Astrocyte (in vitro differentiated cells and primary cell): Measurements from ENCODE around the gene ST6GALNAC3. TPM values are rescaled to one million over a fixed set of nuclear protein-coding genes. Genes with fewer than 3 reads are reported as not detected.

Experiments used
- DNase-seq: peaks from one replicate; pipeline ENCODE4 v3.0.0-alpha.2; 2010; ENCODE audit warnings: low read depth
- FAIRE-seq: peaks from 2 replicates; lab custom pipeline; 2011; peaks lifted over from hg19 to GRCh38; lab: Jason Lieb, UNC
- H2AFZ ChIP-seq: 2 replicates; pipeline ENCODE4 v1.6.0; 2012; ENCODE audit warnings: low read depth, low read length, inconsistent platforms
- H3K27ac ChIP-seq: 2 replicates; pipeline ENCODE4 v1.5.1; 2011; ENCODE audit warnings: low read depth, low read length, inconsistent platforms
- H3K27me3 ChIP-seq: 2 replicates; pipeline ENCODE4 v1.6.0; 2011; ENCODE audit warnings: low read length, inconsistent platforms; ENCODE audit not compliant: insufficient read depth
- H3K36me3 ChIP-seq: 2 replicates; pipeline ENCODE4 v1.5.1; 2011; ENCODE audit warnings: low read length, inconsistent platforms; ENCODE audit not compliant: insufficient read depth
- H3K4me1 ChIP-seq: 2 replicates; pipeline ENCODE4 v1.5.1; 2011; ENCODE audit warnings: low read length, inconsistent platforms; ENCODE audit not compliant: insufficient read depth
- H3K4me2 ChIP-seq: 2 replicates; pipeline ENCODE4 v1.6.0; 2012; ENCODE audit warnings: low read length, inconsistent platforms
- H3K4me3 ChIP-seq: 2 replicates; pipeline ENCODE4 v1.5.1; 2011; ENCODE audit warnings: low read depth, mild to moderate bottlenecking, low read length, inconsistent platforms; ENCODE audit not compliant: insufficient read depth
- H3K79me2 ChIP-seq: 2 replicates; pipeline ENCODE4 v1.6.0; 2012; ENCODE audit warnings: mild to moderate bottlenecking, low read length, inconsistent platforms; ENCODE audit not compliant: insufficient read depth
- H3K9ac ChIP-seq: 2 replicates; pipeline ENCODE4 v1.6.0; 2012; ENCODE audit warnings: mild to moderate bottlenecking, low read length, inconsistent platforms
- H3K9me3 ChIP-seq: 2 replicates; pipeline ENCODE4 v1.5.1; 2012; ENCODE audit warnings: low read depth, mild to moderate bottlenecking, low read length, inconsistent platforms; ENCODE audit not compliant: insufficient read depth
- H4K20me1 ChIP-seq: 2 replicates; pipeline ENCODE4 v1.6.0; 2012; ENCODE audit warnings: low read length, inconsistent platforms; ENCODE audit not compliant: insufficient read depth
- H3K27ac Mint-ChIP-seq: one replicate; pipeline ENCODE4 v1.8.0; 2021; ENCODE audit warnings: mild to moderate bottlenecking, mixed read lengths; ENCODE audit not compliant: unreplicated experiment
- H3K27me3 Mint-ChIP-seq: one replicate; pipeline ENCODE4 v1.8.0; 2021; ENCODE audit warnings: low read depth, mixed read lengths; ENCODE audit not compliant: unreplicated experiment
- H3K36me3 Mint-ChIP-seq: one replicate; pipeline ENCODE4 v1.8.0; 2021; ENCODE audit warnings: low read depth, mixed read lengths; ENCODE audit not compliant: unreplicated experiment
- H3K4me1 Mint-ChIP-seq: one replicate; pipeline ENCODE4 v1.8.0; 2021; ENCODE audit warnings: low read depth, mixed read lengths; ENCODE audit not compliant: unreplicated experiment
- H3K4me3 Mint-ChIP-seq: one replicate; pipeline ENCODE4 v1.8.0; 2021; ENCODE audit warnings: mild to moderate bottlenecking, moderate library complexity, mixed read lengths; ENCODE audit not compliant: unreplicated experiment
- H3K9me3 Mint-ChIP-seq: one replicate; pipeline ENCODE4 v1.8.0; 2021; ENCODE audit warnings: mild to moderate bottlenecking, mixed read lengths; ENCODE audit not compliant: unreplicated experiment
- CTCF ChIP-seq: IDR thresholded peaks from 2 replicates; pipeline ENCODE4 v1.5.1; 2011; ENCODE audit warnings: low read depth, mild to moderate bottlenecking, inconsistent platforms, low read length, moderate library complexity; ENCODE audit not compliant: insufficient read depth
- EZH2 ChIP-seq: IDR thresholded peaks from 2 replicates; pipeline ENCODE4 v1.6.1; 2012; ENCODE audit warnings: mild to moderate bottlenecking, low read length, inconsistent platforms; ENCODE audit not compliant: insufficient read depth
- total RNA-seq: library from RNA; stranded (reverse); gene quantifications from 2 replicates; pipeline ENCODE4 v1.2.1, GENCODE V29; 2021

ST6GALNAC3 gene
- total RNA-seq, 1 donor from 2014 or later: 3.2 TPM

GRCh38 chr1:76262601-76263000 is 188.1 kb downstream of the ST6GALNAC3 start:
- TF ChIP-seq EZH2 (no peak), CTCF (no peak)
- Histone ChIP-seq H3K9me3 (no peaks in the 10 kb centered on the region), H2AFZ (no peak overlapping the region), H3K4me1 (no peaks in the 10 kb centered on the region), H3K36me3 (no peaks in the 10 kb centered on the region), H3K9ac (no peak overlapping the region), H3K27me3 (no peaks in the 10 kb centered on the region), H3K4me2 (no peak overlapping the region), H3K27ac (no peak overlapping the region), H4K20me1 (no peaks in the 10 kb centered on the region), H3K4me3 (no peak overlapping the region), H3K79me2 (no peaks in the 10 kb centered on the region)
- peaks cover 2% of the 10 kb centered on the region for H3K4me1 Mint-ChIP-seq
- no peak overlapping the region for H3K27ac Mint-ChIP-seq
- FAIRE-seq (no peak), DNase-seq (no peak)
- peaks cover 3% of the 10 kb centered on the region for H3K27me3 Mint-ChIP-seq
- no peak overlapping the region for H3K4me3 Mint-ChIP-seq
- no peaks in the 10 kb centered on the region for H3K9me3 Mint-ChIP-seq
- no peaks in the 10 kb centered on the region for H3K36me3 Mint-ChIP-seq

GRCh38 chr1:76264642-76265041 is 190.1 kb downstream of the ST6GALNAC3 start:
- Mint-ChIP-seq H3K27ac (no peak overlapping the region), H3K4me3 (no peak overlapping the region), H3K36me3 (no peaks in the 10 kb centered on the region), H3K27me3 (peaks cover 3% of the 10 kb centered on the region), H3K4me1 (peaks cover 14% of the 10 kb centered on the region), H3K9me3 (no peaks in the 10 kb centered on the region)
- no peak overlapping the region for H3K9ac ChIP-seq
- DNase-seq: no peak
- H3K4me2 ChIP-seq: no peak overlapping the region
- H3K27ac ChIP-seq: no peak overlapping the region
- H3K27me3 ChIP-seq: no peaks in the 10 kb centered on the region
- no peak overlapping the region for H2AFZ ChIP-seq
- TF ChIP-seq CTCF (no peak), EZH2 (no peak)
- H4K20me1 ChIP-seq: no peaks in the 10 kb centered on the region
- no peak for FAIRE-seq
- no peak overlapping the region for H3K4me3 ChIP-seq
- H3K79me2 ChIP-seq: no peaks in the 10 kb centered on the region
- no peaks in the 10 kb centered on the region for H3K9me3 ChIP-seq
- H3K4me1 ChIP-seq: peaks cover 3% of the 10 kb centered on the region
- H3K36me3 ChIP-seq: no peaks in the 10 kb centered on the region

DNA sequence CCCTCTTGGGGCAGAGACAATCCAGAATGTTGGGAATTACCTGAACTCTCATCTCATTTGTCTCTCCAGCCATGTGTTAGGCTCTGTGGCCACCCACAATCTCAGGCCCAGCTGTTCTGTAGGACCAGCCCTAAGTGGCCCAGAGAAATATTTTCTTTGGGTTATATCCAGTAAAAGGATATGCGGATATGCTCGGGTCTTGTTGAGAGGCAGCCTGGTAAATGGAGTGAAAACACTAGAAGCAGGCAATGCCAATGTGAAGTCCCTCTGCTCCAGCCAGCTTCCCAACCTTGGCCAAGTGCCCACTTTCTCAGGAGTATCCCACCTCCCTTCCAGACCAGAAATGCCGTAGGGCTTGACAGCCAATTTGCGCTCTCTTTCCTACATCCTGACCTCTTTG is 192.2 kb downstream of the ST6GALNAC3 start:
- H3K4me3 ChIP-seq: no peak overlapping the region
- H3K27ac Mint-ChIP-seq: no peak overlapping the region
- H3K9me3 ChIP-seq: no peaks in the 10 kb centered on the region
- no peak overlapping the region for H2AFZ ChIP-seq
- peaks cover 3% of the 10 kb centered on the region for H3K27me3 Mint-ChIP-seq
- DNase-seq (no peak), FAIRE-seq (no peak)
- H3K9ac ChIP-seq: no peak overlapping the region
- H3K36me3 Mint-ChIP-seq: no peaks in the 10 kb centered on the region
- H3K4me2 ChIP-seq: no peak overlapping the region
- H4K20me1 ChIP-seq: no peaks in the 10 kb centered on the region
- H3K4me1 ChIP-seq: peaks cover 3% of the 10 kb centered on the region
- H3K36me3 ChIP-seq: no peaks in the 10 kb centered on the region
- no peaks in the 10 kb centered on the region for H3K79me2 ChIP-seq
- H3K4me1 Mint-ChIP-seq: peaks cover 14% of the 10 kb centered on the region
- TF ChIP-seq EZH2: no peak
- TF ChIP-seq CTCF: no peak
- H3K27ac ChIP-seq: no peak overlapping the region
- H3K9me3 Mint-ChIP-seq: no peaks in the 10 kb centered on the region
- H3K27me3 ChIP-seq: no peaks in the 10 kb centered on the region
- no peak overlapping the region for H3K4me3 Mint-ChIP-seq
